SKM-1 treated with dmso at 0.1 percent for 144 hours (cell line): ENCODE measurements around the gene NPIPB2.

Source experiments
- DNase-seq: peaks from one replicate; lab custom pipeline; 2025; ENCODE audit not compliant: unreplicated experiment; lab: John Stamatoyannopoulos, UW

The NPIPB2 gene

GRCh38 chr16:11903906-11904305 is 37.9 kb downstream of the NPIPB2 start:
- DNase-seq = no peak

- no peak for DNase-seq
Observed at GRCh38 chr16:11901091-11901490, 40.8 kb downstream of the NPIPB2 start.

- DNase-seq = no peak
Observed at GRCh38 chr16:11896486-11897176, 45.2 kb downstream of the NPIPB2 start.

GRCh38 chr16:11893571-11893970 is 48.3 kb downstream of the NPIPB2 start:
- no peak for DNase-seq

GRCh38 chr16:11892761-11893160 is 49.1 kb downstream of the NPIPB2 start:
- no peak for DNase-seq

GRCh38 chr16:11890231-11890965 is 51.4 kb downstream of the NPIPB2 start:
- DNase-seq = no peak

GRCh38 chr16:11886881-11887280 is 55.0 kb downstream of the NPIPB2 start:
- no peak for DNase-seq

- DNase-seq = no peak
Observed at GRCh38 chr16:11884035-11884434, 57.8 kb downstream of the NPIPB2 start.

- no peak for DNase-seq
Observed at GRCh38 chr16:11880007-11880406, 61.8 kb downstream of the NPIPB2 start.

- DNase-seq = no peak
Observed at GRCh38 chr16:11877374-11877773, 64.5 kb downstream of the NPIPB2 start.
